Measurements from ENCODE around the gene FBXW12. TPM values are rescaled to one million over a fixed set of nuclear protein-coding genes. Genes with fewer than 3 reads are reported as not detected.

FBXW12 gene
- total and polyA plus RNA-seq, 2 of the 8 experiments (the other 6 are each of a cell fraction or from before 2014, with no cell fraction given), result 0.35 to 0.85 TPM

DNA sequence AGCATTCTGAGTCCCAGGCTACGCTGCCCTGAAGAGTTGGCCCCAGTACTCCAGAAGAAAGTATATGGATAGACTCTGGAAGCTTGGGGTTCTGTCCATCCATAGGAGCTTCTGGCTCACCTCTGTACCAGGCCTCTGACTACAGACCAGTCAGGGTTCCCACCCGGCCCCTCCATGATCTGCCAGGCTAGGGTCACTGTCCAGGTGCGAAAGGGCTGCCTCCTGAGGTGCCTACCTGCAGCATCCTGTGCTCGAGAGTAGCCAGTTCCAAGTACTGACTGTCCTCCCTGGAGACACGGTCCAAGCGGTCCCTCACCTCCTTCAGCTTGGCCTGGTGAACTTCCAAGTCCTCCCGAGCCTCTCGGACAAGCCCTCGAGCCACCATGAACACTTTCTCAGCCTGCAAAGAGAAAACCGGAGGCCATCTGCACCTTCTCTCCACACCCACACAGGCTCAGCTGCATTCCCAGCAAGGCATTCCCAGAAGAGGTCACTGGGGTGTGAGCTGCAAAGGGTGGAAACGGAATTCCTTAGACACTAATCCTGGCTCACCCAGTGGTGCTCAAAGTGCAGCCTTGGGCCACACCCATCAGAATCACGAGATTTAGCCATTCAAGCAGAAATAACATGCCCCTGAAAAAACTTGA lies 61.6 kb downstream of the FBXW12 start (continued):
- TF ChIP-seq, protein P1, sequence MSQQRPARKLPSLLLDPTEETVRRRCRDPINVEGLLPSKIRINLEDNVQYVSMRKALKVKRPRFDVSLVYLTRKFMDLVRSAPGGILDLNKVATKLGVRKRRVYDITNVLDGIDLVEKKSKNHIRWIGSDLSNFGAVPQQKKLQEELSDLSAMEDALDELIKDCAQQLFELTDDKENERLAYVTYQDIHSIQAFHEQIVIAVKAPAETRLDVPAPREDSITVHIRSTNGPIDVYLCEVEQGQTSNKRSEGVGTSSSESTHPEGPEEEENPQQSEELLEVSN (IDR thresholded peaks at IDR 0.05), result no peak
- TF ChIP-seq, protein P2, sequence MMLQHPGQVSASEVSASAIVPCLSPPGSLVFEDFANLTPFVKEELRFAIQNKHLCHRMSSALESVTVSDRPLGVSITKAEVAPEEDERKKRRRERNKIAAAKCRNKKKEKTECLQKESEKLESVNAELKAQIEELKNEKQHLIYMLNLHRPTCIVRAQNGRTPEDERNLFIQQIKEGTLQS (IDR thresholded peaks at IDR 0.05; ENCODE audit: insufficient read depth, low read depth, low read length), result no peak
- no peak for TF ChIP-seq POLR2AphosphoS5 (IDR thresholded peaks at IDR 0.05; ENCODE audit: low read depth, low read length)
- no peak for TF ChIP-seq GTF2F1 (IDR thresholded peaks at IDR 0.05; ENCODE audit: borderline replicate concordance, low read depth, low read length)

Measured in H1 (cell line).